Lung (tissue), 12 donors: ENCODE measurements around the gene ROPN1. TPM values are rescaled to one million over a fixed set of nuclear protein-coding genes. Genes with fewer than 3 reads are reported as not detected.
"Not testable (repeated sequence)": the region's sequence is repeated elsewhere in the genome, so short reads cannot be mapped to it uniquely, and the experiment has no call there.

Experiments
- ATAC-seq: fragments of 200-7000 bp; cut with Tn5 transposase; one replicate; pipeline ENCODE4 v1.9.1; 2020; ENCODE audit warnings: moderate number of reproducible peaks; ENCODE audit not compliant: insufficient read depth, low FRiP score
- DNase-seq, 3 donors: peaks; one replicate each; pipeline ENCODE4 v3.0.0-alpha.2; 2013 to 2017
- H3K27ac ChIP-seq, 2 donors: one replicate each; pipeline ENCODE4 v1.5.1; 2013; ENCODE audit warnings: mild to moderate bottlenecking in 2 of 2, moderate library complexity in 2 of 2, control low read depth in 1 of 2, inconsistent platforms in 1 of 2, low read depth in 1 of 2, low read length in 1 of 2
- H3K27me3 ChIP-seq, 3 donors: one replicate each; pipeline ENCODE4 v1.5.1; 2013; ENCODE audit warnings: low read length in 2 of 3; ENCODE audit not compliant: control insufficient read depth in 3 of 3, insufficient read depth in 3 of 3
- H3K36me3 ChIP-seq, 4 donors: one replicate each; pipeline ENCODE4 v1.5.1; 2013; ENCODE audit warnings: low read length in 4 of 4, mild to moderate bottlenecking in 1 of 4, moderate library complexity in 1 of 4; ENCODE audit not compliant: control insufficient read depth in 4 of 4, insufficient read depth in 4 of 4
- H3K4me1 ChIP-seq, 5 donors: one replicate each; pipeline ENCODE4 v1.5.1; 2013; ENCODE audit warnings: low read length in 5 of 5, mild to moderate bottlenecking in 2 of 5, moderate library complexity in 1 of 5; ENCODE audit not compliant: control insufficient read depth in 5 of 5, insufficient read depth in 5 of 5
- H3K4me3 ChIP-seq: one replicate; pipeline ENCODE4 v1.5.1; 2013; ENCODE audit warnings: mild to moderate bottlenecking, control low read depth, moderate library complexity
- H3K9ac ChIP-seq, 2 donors: one replicate each; pipeline ENCODE4 v1.5.1; 2013; ENCODE audit warnings: low read length in 2 of 2, control low read depth in 1 of 2; ENCODE audit not compliant: insufficient read depth in 1 of 2
- H3K9me3 ChIP-seq, 4 donors: one replicate each; pipeline ENCODE4 v1.5.1; 2013; ENCODE audit warnings: low read length in 3 of 4, mild to moderate bottlenecking in 1 of 4, moderate library complexity in 1 of 4; ENCODE audit not compliant: control insufficient read depth in 4 of 4, insufficient read depth in 3 of 4
- WGBS, 2 donors: extraction: QIAGEN DNeasy Blood & Tissue Kit; methylation state at CpG; one replicate each; pipeline ENCODE4 v1.1.7; 2013; 5-methylcytosine and 5-hydroxymethylcytosine counted together
- polyA plus RNA-seq, 2 donors: library from polyadenylated mRNA; stranded (reverse); fragments of 200-250 nt; gene quantifications; one replicate each; pipeline ENCODE4 v1.2.1, GENCODE V29; 2013
- total RNA-seq, 2 donors: library from RNA; depleted of rRNA in 1 of 2; stranded (reverse); fragments of >200 nt in 1 of 2; gene quantifications; one replicate each; pipeline ENCODE4 v1.2.1, GENCODE V29; 2014 to 2021
- TF ChIP-seq, protein P1 (sequence below): IDR thresholded peaks from 2 replicates; pipeline ENCODE4 v1.5.1; 2012; ENCODE audit warnings: mild to moderate bottlenecking; ENCODE audit errors: control extremely low read depth, extremely low read depth
- donor health status: control.
- donor health status: control.
- donor health status: Bipolar disorder and iron deficiency.
- donor health status: healthy.
- donor health status: DM: yes; HTN: yes; CAD: no.

The ROPN1 gene
- total and polyA plus RNA-seq, 4 donors = not detected

DNA sequence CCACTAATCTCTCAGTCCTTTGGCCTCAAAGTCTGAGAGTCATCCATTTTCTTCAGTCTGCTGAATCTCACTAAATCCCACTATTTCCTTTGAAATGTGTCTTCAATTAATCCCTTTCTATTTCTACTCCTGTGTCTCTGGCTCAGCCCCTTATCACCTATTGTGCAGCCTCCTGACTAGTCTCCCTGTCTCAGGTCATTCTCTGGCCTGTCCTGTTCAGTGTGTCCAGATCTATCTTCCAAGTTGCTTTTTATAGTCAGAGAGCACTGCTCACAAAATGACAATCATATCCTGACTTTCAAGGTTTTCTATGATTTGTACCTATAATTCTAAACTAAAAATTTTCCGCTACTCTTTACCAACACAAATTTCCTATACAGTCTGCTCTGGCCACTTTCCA is 7.6 kb downstream of the ROPN1 start:
- TF ChIP-seq, protein P1, sequence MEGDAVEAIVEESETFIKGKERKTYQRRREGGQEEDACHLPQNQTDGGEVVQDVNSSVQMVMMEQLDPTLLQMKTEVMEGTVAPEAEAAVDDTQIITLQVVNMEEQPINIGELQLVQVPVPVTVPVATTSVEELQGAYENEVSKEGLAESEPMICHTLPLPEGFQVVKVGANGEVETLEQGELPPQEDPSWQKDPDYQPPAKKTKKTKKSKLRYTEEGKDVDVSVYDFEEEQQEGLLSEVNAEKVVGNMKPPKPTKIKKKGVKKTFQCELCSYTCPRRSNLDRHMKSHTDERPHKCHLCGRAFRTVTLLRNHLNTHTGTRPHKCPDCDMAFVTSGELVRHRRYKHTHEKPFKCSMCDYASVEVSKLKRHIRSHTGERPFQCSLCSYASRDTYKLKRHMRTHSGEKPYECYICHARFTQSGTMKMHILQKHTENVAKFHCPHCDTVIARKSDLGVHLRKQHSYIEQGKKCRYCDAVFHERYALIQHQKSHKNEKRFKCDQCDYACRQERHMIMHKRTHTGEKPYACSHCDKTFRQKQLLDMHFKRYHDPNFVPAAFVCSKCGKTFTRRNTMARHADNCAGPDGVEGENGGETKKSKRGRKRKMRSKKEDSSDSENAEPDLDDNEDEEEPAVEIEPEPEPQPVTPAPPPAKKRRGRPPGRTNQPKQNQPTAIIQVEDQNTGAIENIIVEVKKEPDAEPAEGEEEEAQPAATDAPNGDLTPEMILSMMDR = no peak
- Histone ChIP-seq H3K9me3 (no peaks in the 10 kb centered on the region), H3K9ac (no peak overlapping the region), H3K27me3 (peaks cover 0 to 3% (median 0%) of the 10 kb centered on the region in 3 donors), H3K27ac (no peak overlapping the region), H3K4me1 (peaks cover 0 to 4% (median 0%) of the 10 kb centered on the region in 5 donors), H3K36me3 (no peaks in the 10 kb centered on the region), H3K4me3 (no peak overlapping the region)
- WGBS, 2 donors = 92 to 97% methylated on average over 1 of the region's 1 CpG
- DNase-seq = no peak
- no peak for ATAC-seq

DNA sequence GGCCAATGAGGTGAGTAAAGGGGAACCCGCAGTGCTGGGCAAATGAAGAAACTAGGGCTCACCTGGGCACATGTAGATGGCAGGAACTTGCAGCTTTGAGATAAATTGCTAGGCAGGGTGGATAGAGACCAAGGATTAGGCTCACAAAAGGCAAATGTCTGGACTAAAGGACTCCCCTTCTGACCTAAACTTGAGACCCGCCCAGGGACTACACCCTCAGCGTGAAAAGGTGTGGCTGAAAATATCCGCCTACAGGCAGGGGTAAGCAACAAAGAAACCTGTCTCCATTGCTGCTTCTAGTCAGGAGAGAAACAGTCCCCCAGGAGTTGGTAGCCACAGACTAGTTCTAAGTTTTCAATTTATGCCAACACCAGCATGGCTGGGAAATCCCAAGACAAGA is 10.6 kb downstream of the ROPN1 start:
- H3K4me1 ChIP-seq, H3K27ac ChIP-seq, H3K36me3 ChIP-seq, DNase-seq, H3K9me3 ChIP-seq, H3K9ac ChIP-seq, H3K27me3 ChIP-seq, H3K4me3 ChIP-seq, ATAC-seq: not testable (repeated sequence)
- WGBS, 2 donors = 82 to 89% methylated on average over 4 of the region's 4 CpGs

DNA sequence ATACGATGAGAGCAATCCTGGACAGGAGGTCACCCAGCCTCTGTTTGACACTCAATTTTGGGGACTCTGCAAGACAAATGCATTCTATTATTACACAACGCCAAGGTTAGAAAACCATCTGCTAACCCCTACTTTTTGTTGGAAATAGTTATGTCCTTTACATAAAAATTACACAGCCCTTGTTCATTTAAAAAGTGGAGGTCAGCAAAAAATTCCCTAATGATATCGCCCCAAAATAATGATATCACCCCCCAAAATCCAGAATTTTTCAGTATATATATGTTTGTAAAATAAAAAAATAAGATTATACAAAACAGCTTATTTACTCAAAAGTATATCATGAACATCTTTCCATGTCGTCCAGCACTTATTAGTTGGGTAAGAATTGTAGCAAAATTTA is 11.4 kb downstream of the ROPN1 start:
- TF ChIP-seq, protein P1 = no peak
- Histone ChIP-seq H3K27me3 (no peaks in the 10 kb centered on the region), H3K36me3 (no peaks in the 10 kb centered on the region), H3K4me1 (peaks cover 0 to 4% (median 0%) of the 10 kb centered on the region in 5 donors), H3K4me3 (no peak overlapping the region), H3K27ac (no peak overlapping the region), H3K9ac (no peak overlapping the region), H3K9me3 (no peaks in the 10 kb centered on the region)
- no peak for ATAC-seq
- WGBS, 2 donors = 79 to 83% methylated on average over 4 of the region's 4 CpGs
- DNase-seq = no peak

DNA sequence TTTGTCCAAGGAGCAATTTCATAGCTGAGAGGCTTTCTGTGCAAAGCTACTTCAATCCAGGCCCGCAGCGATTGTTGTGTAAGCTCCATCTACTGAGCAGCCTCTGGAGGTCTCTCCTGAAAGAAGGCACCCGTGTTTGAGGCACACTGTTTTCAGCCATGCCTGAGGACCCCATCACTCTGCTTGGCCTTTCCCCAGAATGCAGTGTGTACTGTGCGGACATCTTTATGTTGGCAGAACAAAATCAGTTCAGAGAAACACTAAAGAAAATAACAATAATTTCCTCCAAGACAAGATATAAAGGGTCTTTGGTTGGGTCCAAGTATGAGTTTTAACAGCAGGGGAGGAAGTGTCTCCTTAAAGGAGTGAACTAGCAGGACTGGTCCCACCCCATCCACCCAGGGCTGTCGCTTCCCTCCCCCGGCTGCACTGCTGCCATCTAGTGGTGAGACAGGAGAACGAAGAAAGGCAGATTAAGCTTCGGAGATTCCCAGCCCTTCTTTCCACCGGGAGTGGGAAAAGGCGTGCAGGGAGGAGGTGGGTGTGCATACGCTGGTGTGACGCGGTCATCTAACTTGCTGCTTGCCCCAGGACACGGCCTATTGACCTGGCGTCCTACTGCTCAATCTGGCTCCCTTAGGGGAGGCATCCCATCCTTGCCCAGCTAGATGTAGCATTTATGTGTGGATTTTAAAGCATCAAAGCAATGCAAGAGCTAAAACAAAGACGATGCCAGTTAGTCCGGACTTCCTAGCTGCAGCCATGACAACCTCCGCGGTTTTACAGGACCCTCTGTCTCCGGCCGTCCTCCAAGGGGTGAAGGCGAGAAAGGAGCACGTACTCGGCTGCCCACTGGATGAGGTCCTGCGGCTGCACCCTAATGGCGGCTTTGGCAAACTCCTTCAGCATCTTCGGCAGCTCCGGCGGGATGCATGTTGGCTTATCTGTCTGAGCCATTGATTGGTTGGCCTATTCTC is 12.1 kb downstream of the ROPN1 start:
- WGBS, 2 donors = 12 to 14% methylated on average over 23 to 27 of the region's 29 CpGs
- DNase-seq (peak; percentile 59 to 72 (median 60)), ATAC-seq (peak; percentile 90)
- H3K9me3 ChIP-seq, H3K27ac ChIP-seq, H3K4me3 ChIP-seq, H3K4me1 ChIP-seq, H3K27me3 ChIP-seq, H3K36me3 ChIP-seq, H3K9ac ChIP-seq: not testable (repeated sequence)
- TF ChIP-seq, protein P1 = peak; percentile 30

DNA sequence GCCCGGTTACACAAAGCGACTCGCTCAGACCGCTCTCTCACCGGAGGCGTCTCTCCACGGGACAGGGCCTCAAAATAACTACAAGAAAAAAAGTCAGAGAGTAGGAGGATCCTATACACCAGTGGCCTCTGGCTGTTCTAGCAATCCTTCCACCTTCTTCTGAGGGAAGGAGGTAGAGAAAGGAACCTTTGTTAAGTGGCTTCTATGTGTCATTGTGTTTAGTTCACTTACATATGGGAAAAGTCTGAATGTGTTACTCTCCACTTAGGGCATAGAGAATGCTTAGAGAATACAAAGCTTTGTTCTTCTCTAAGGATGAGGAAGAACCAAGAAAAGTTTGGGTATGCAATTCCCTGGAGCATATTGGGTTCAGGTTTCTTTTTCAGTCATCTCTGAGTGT is 15.0 kb downstream of the ROPN1 start:
- H3K9ac ChIP-seq, H3K36me3 ChIP-seq, H3K4me3 ChIP-seq, H3K4me1 ChIP-seq, ATAC-seq, H3K27ac ChIP-seq, H3K27me3 ChIP-seq, H3K9me3 ChIP-seq, DNase-seq: not testable (repeated sequence)
- WGBS, 2 donors = 66% methylated on average over 7 of the region's 7 CpGs; no CpG with 5 or more reads in 1 of the 2 donors
